Heart right ventricle (tissue), 16 donors: Measurements from ENCODE around the gene SP8. TPM values are rescaled to one million over a fixed set of nuclear protein-coding genes. Genes with fewer than 3 reads are reported as not detected.

Source experiments
- ATAC-seq, 8 donors: fragments of 200-7000 bp; cut with Tn5 transposase; one replicate each; pipeline ENCODE4 v1.9.1; 2020; ENCODE audit warnings: mild to moderate bottlenecking in 8 of 8, moderate library complexity in 8 of 8, moderate number of reproducible peaks in 1 of 8
- DNase-seq, 2 donors: peaks; one replicate each; pipeline ENCODE4 v3.0.0-alpha.2; 2020
- H3K27ac ChIP-seq, 10 donors: fragments of 200-600 bp; sonication (generic) in 2 of 10; one replicate each; pipeline versions ENCODE4 v1.5.0 to v1.8.0; 2020 to 2022; ENCODE audit warnings: mild to moderate bottlenecking in 3 of 10
- H3K27me3 ChIP-seq, 7 donors: fragments of 200-600 bp; one replicate each; pipeline ENCODE4 v1.8.0; 2021 to 2022; ENCODE audit warnings: mild to moderate bottlenecking in 2 of 7
- H3K36me3 ChIP-seq, 9 donors: fragments of 200-600 bp; sonication (generic) in 1 of 9; one replicate each; pipeline versions ENCODE4 v1.5.0 to v1.8.0; 2020 to 2022; ENCODE audit warnings: mild to moderate bottlenecking in 2 of 9
- H3K4me1 ChIP-seq, 9 donors: fragments of 200-600 bp; sonication (generic) in 1 of 9; one replicate each; pipeline versions ENCODE4 v1.5.0 to v1.8.0; 2020 to 2022; ENCODE audit warnings: mild to moderate bottlenecking in 4 of 9
- H3K4me3 ChIP-seq, 10 donors: fragments of 200-600 bp; sonication (generic) in 2 of 10; one replicate each; pipeline versions ENCODE4 v1.5.0 to v1.8.0; 2020 to 2022; ENCODE audit warnings: mild to moderate bottlenecking in 7 of 10, moderate library complexity in 2 of 10
- H3K9me3 ChIP-seq, 11 donors: fragments of 200-600 bp in 10 of 11; sonication (generic) in 2 of 11; one replicate each; pipeline versions ENCODE4 v1.5.0 to v1.8.0; 2013 to 2022; ENCODE audit warnings: mild to moderate bottlenecking in 2 of 11, control low read depth in 1 of 11, moderate library complexity in 1 of 11
- CTCF ChIP-seq, 9 donors: fragments of 200-600 bp; sonication (generic) in 2 of 9; IDR thresholded peaks; one replicate each; pipeline versions ENCODE4 v1.5.0 to v1.8.0; 2021 to 2022; ENCODE audit warnings: antibody characterized with exemption in 9 of 9, mild to moderate bottlenecking in 5 of 9, moderate library complexity in 1 of 9
- WGBS, 2 donors: extraction: QIAGEN DNeasy Blood & Tissue Kit; methylation state at CpG; one replicate each; pipeline ENCODE4 v1.1.7; 2013; ENCODE audit warnings: inconsistent platforms in 1 of 2; 5-methylcytosine and 5-hydroxymethylcytosine counted together
- intact Hi-C, 10 donors: fragments of 100-400 bp; cut with DNase I; formaldehyde crosslinking; loops; one replicate each; pipeline versions ENCODE4 v1.11.1 to v1.14.2; 2022
- polyA plus RNA-seq, 2 donors: library from polyadenylated mRNA; stranded (reverse); fragments of 200-250 nt; gene quantifications; one replicate each; pipeline ENCODE4 v1.2.3, GENCODE V29; 2013
- total RNA-seq, 10 donors: library from RNA; stranded (reverse); fragmentation: NEBNext Ultra II Directional in 3 of 10; extraction: Animal tissue kit (Norgen Biotek cat#: 25700) in 3 of 10; gene quantifications; one replicate each; pipeline versions ENCODE4 v1.2.1 to v1.2.4, GENCODE V29; 2021 to 2023
- donor health status: Arrhythmogenic right ventricular cardiomyopathy.
- donor health status: ischemic (EF 13 %, LVEDD 7.1; RV severe dilation, severe dysfunction).
- donor health status: healthy with polysubstance abuse.
- donor health status: DM: no; HTN: yes; CAD: no.
- donor health status: DM: no; HTN: no; CAD: no.
- donor health status: ischemic (EF 25% LVEDD 6.9; RV normal size, moderate dysfunction).
- donor health status: ischemic (EF 25% LVEDD 5.7; RV mildly dilated, moderate dysfunction).
- donor health status: healthy.
- donor health status: DM: yes; HTN: yes; CAD: no.
- donor health status: Ischemic cardiomyopathy.
- donor health status: ischemic (EF 35%, LVEDD 5.7; RV mildly dilated, moderate dysfunction).
- donor health status: nonischemic (EF 11% LVEDD 7.7; RV severe dilation, severe dysfunction).
- donor health status: DM: yes; HTN: yes; CAD: no.
- donor health status: PGD.
- donor health status: ischemic (EF 29% LVEDD 5.4; RV normal size, mild dysfunction).
- donor health status: nonischemic (EF 23%, LVEDD 6.1; RV moderate dilation, normal function).

Gene SP8
- total and polyA plus RNA-seq, 12 donors = not detected

GRCh38 chr7:20737840-20738448, 48.7 kb downstream of the SP8 start:
- no peak for DNase-seq

GRCh38 chr7:20735346-20736065, 51.2 kb downstream of the SP8 start:
- DNase-seq (no peak), ATAC-seq (no peak)
- no peaks in the 10 kb centered on the region for H3K27me3 ChIP-seq
- H3K9me3 ChIP-seq = no peaks in the 10 kb centered on the region
- no peaks in the 10 kb centered on the region for H3K36me3 ChIP-seq
- no peak overlapping the region for H3K27ac ChIP-seq
- no peaks in the 10 kb centered on the region for H3K4me1 ChIP-seq
- WGBS, 2 donors = 61 to 72% methylated on average over 4 of the region's 4 CpGs
- TF ChIP-seq CTCF (IDR thresholded peaks at IDR 0.05) = no peak
- H3K4me3 ChIP-seq = no peak overlapping the region
- intact Hi-C loops = no loop called here

More at GRCh38 chr7:20737840-20738448, 48.7 kb downstream of the SP8 start:
- Histone ChIP-seq H3K9me3 (no peaks in the 10 kb centered on the region), H3K4me3 (no peak overlapping the region), H3K27me3 (no peaks in the 10 kb centered on the region), H3K36me3 (no peaks in the 10 kb centered on the region), H3K27ac (no peak overlapping the region), H3K4me1 (no peaks in the 10 kb centered on the region)
- intact Hi-C loops = no loop called here
- ATAC-seq = no peak
- TF ChIP-seq CTCF (IDR thresholded peaks at IDR 0.05) = no peak
- WGBS, 2 donors = 62 to 63% methylated on average over 5 of the region's 5 CpGs

Other genes starting within 250 kb of the SP8 start
- gene ABCB5, start 171.2 kb downstream of the SP8 start, total RNA-seq = not detected
- not detected for gene ABCB5, start 171.2 kb downstream of the SP8 start, polyA plus RNA-seq